ENCODE data around the gene CACNB2. TPM values are rescaled to one million over a fixed set of nuclear protein-coding genes. Genes with fewer than 3 reads are reported as not detected.

The CACNB2 gene
- total RNA-seq, 1 donor from 2014 or later, result 3.5 TPM

DNA sequence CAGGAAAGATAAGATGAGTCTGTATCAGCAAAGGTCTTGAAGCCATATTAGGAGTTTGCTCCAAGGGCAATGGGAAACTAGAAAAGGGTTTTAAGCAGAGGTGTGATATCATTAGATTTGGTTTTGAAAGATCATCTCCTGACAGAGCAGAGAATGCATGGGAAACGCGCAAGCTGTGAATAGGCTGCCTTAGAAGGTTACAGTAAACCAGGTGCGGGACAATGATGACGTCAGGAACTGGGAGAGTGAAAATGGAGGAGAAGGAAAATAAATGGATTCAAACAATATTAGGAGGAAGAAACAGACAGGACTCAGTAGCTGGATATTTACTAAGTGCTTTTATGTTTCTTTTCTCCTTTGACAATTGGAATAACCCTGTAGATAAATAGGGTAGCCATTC is 50.6 kb downstream of the CACNB2 start:
- no peaks in the 10 kb centered on the region for H3K36me3 Mint-ChIP-seq
- Histone ChIP-seq H2AFZ (replicated peaks) (no peak overlapping the region), H3F3A (ENCODE audit: low read depth) (no peaks in the 10 kb centered on the region), H3K4me2 (no peak overlapping the region), H3K36me3 (no peaks in the 10 kb centered on the region), H3K4me1 (no peaks in the 10 kb centered on the region), H3K4me3 (no peak overlapping the region), H3K9ac (no peak overlapping the region), H3K27me3 (no peaks in the 10 kb centered on the region), H3K9me3 (ENCODE audit: low read depth) (peaks cover 2% of the 10 kb centered on the region), H3K79me2 (ENCODE audit: low read depth) (no peaks in the 10 kb centered on the region), H4K20me1 (ENCODE audit: low read depth) (no peaks in the 10 kb centered on the region), H3K27ac (no peak overlapping the region)
- no peak overlapping the region for H3K27ac Mint-ChIP-seq
- TF ChIP-seq EZH2 (IDR thresholded peaks at IDR 0.05) (no peak), EZH2phosphoT487 (IDR thresholded peaks at IDR 0.05) (no peak)
- TF ChIP-seq, protein P1, sequence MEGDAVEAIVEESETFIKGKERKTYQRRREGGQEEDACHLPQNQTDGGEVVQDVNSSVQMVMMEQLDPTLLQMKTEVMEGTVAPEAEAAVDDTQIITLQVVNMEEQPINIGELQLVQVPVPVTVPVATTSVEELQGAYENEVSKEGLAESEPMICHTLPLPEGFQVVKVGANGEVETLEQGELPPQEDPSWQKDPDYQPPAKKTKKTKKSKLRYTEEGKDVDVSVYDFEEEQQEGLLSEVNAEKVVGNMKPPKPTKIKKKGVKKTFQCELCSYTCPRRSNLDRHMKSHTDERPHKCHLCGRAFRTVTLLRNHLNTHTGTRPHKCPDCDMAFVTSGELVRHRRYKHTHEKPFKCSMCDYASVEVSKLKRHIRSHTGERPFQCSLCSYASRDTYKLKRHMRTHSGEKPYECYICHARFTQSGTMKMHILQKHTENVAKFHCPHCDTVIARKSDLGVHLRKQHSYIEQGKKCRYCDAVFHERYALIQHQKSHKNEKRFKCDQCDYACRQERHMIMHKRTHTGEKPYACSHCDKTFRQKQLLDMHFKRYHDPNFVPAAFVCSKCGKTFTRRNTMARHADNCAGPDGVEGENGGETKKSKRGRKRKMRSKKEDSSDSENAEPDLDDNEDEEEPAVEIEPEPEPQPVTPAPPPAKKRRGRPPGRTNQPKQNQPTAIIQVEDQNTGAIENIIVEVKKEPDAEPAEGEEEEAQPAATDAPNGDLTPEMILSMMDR (IDR thresholded peaks at IDR 0.05), result no peak
- H3K9me3 Mint-ChIP-seq, result no peaks in the 10 kb centered on the region
- no peak for DNase-seq (ENCODE audit: low spot score)
- H3K27me3 Mint-ChIP-seq (ENCODE audit: insufficient read depth, low read depth), result peaks cover 4% of the 10 kb centered on the region
- no peaks in the 10 kb centered on the region for H3K4me1 Mint-ChIP-seq
- no peak overlapping the region for H3K4me3 Mint-ChIP-seq

DNA sequence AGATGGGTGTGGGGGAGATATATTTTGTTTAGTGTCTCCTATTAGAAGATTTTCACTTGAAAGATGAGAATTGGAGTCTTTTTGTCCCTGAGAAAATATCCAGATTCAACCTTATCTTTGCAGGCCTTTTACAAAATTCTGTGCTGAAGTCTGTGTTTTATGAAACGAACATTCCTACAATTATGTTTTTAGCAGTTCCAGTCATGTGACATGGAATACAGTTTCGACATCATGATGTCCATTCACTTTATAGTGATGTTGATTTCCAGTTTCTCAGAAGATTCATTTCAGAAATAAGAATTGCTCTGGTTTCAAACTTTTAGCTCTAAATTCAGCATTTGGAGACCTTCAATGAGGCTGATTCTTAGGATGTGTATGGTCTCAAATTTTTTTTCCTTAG is 54.4 kb downstream of the CACNB2 start:
- no peaks in the 10 kb centered on the region for H3K9me3 Mint-ChIP-seq
- peaks cover 12% of the 10 kb centered on the region for H3K4me1 ChIP-seq

DNA sequence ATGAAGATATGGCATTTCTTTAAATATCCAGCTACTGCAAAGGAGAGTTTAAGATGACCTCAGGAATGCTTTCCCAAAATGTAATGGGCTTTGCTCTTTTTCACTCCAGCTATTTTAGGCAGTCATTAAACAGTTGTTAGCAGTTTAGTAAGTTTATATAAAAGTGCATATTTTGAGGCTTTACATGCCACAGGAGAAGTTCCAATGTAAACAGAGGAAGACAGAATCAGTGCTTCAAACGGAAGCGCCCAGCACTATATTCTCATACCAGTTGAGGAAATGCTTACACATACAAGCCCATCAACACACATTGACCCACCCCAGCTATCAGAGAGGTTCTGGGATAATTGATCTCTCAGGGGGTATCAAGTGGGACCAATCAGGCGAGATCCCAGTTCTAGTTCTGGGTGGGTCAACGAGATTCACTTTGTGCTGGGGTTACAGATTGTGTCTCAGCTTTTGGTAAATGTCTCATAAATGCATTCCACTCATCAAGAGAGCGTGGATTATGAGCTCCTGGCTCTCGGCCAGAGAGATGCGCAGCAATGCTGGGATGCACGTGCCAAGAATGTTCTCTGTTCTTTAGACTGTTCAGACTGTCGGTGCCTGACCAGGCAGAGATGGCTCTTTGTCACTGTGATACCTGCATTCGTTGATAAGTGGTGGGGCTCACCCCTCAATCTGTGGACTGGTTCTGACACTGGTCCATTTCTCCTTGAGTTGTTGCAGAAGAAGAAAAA is 55.0 kb downstream of the CACNB2 start:
- no peaks in the 10 kb centered on the region for H3K27me3 Mint-ChIP-seq (ENCODE audit: insufficient read depth, low read depth)
- TF ChIP-seq, protein P1 (IDR thresholded peaks at IDR 0.05), result no peak
- TF ChIP-seq EZH2phosphoT487 (IDR thresholded peaks at IDR 0.05) (no peak), EZH2 (IDR thresholded peaks at IDR 0.05) (no peak)
- H3K4me1 Mint-ChIP-seq, result peaks cover 12% of the 10 kb centered on the region
- Histone ChIP-seq H3K4me2 (no peak overlapping the region), H3K36me3 (no peaks in the 10 kb centered on the region), H3K27me3 (no peaks in the 10 kb centered on the region), H3K79me2 (ENCODE audit: low read depth) (no peaks in the 10 kb centered on the region), H3K4me3 (no peak overlapping the region), H3K9me3 (ENCODE audit: low read depth) (peaks cover 2% of the 10 kb centered on the region), H3K9ac (no peak overlapping the region), H4K20me1 (ENCODE audit: low read depth) (peaks cover 4% of the 10 kb centered on the region), H3K4me1 (peaks cover 12% of the 10 kb centered on the region), H2AFZ (replicated peaks) (no peak overlapping the region), H3K27ac (no peak overlapping the region), H3F3A (ENCODE audit: low read depth) (peaks cover 28% of the 10 kb centered on the region)
- H3K27ac Mint-ChIP-seq, result no peak overlapping the region
- no peaks in the 10 kb centered on the region for H3K36me3 Mint-ChIP-seq
- DNase-seq (ENCODE audit: low spot score), result no peak
- H3K9me3 Mint-ChIP-seq, result no peaks in the 10 kb centered on the region
- H3K4me3 Mint-ChIP-seq, result no peak overlapping the region

More for the DNA sequence above, 54.4 kb downstream of the CACNB2 start:
- Histone ChIP-seq H3K9ac (no peak overlapping the region), H4K20me1 (ENCODE audit: low read depth) (peaks cover 4% of the 10 kb centered on the region), H3K36me3 (no peaks in the 10 kb centered on the region), H3K27me3 (no peaks in the 10 kb centered on the region), H3K27ac (no peak overlapping the region), H3K4me3 (no peak overlapping the region), H3K79me2 (ENCODE audit: low read depth) (no peaks in the 10 kb centered on the region), H3F3A (ENCODE audit: low read depth) (peaks cover 28% of the 10 kb centered on the region), H3K9me3 (ENCODE audit: low read depth) (peaks cover 2% of the 10 kb centered on the region), H3K4me2 (no peak overlapping the region), H2AFZ (replicated peaks) (no peak overlapping the region)
- Mint-ChIP-seq H3K36me3 (no peaks in the 10 kb centered on the region), H3K4me3 (no peak overlapping the region), H3K27me3 (ENCODE audit: insufficient read depth, low read depth) (no peaks in the 10 kb centered on the region), H3K4me1 (peaks cover 12% of the 10 kb centered on the region), H3K27ac (no peak overlapping the region)
- TF ChIP-seq, protein P1 (IDR thresholded peaks at IDR 0.05), result no peak
- no peak for TF ChIP-seq EZH2 (IDR thresholded peaks at IDR 0.05)
- no peak for TF ChIP-seq EZH2phosphoT487 (IDR thresholded peaks at IDR 0.05)
- no peak for DNase-seq (ENCODE audit: low spot score)

Measured in neural progenitor cell (in vitro differentiated cells).